PFSK-1 (cell line): ENCODE data around the gene HLA-DPB1. TPM values are rescaled to one million over a fixed set of nuclear protein-coding genes. Genes with fewer than 3 reads are reported as not detected.

Source experiments
- FOXP2 ChIP-seq: optimal IDR thresholded peaks from 2 replicates; pipeline ENCODE3; 2011; ENCODE audit warnings: borderline replicate concordance, control low read depth, inconsistent platforms; ENCODE audit not compliant: insufficient read depth; ENCODE audit errors: extremely low read length, extremely low read depth
- POLR2AphosphoS5 ChIP-seq: IDR thresholded peaks from 2 replicates; pipeline ENCODE4 v1.6.1; 2012; ENCODE audit warnings: low read depth, mild to moderate bottlenecking, control low read depth, low read length, moderate library complexity
- SIN3A ChIP-seq: IDR thresholded peaks from 2 replicates; pipeline ENCODE4 v1.6.1; 2012; ENCODE audit warnings: mild to moderate bottlenecking, low read length, moderate library complexity, borderline replicate concordance; ENCODE audit not compliant: insufficient read depth
- TAF1 ChIP-seq: IDR thresholded peaks from 2 replicates; pipeline ENCODE4 v1.6.1; 2012; ENCODE audit warnings: low read length, control low read depth, borderline replicate concordance; ENCODE audit not compliant: insufficient read depth
- polyA plus RNA-seq: library from polyadenylated mRNA; unstranded; fragments of >200 nt; gene quantifications from one replicate; pipeline ENCODE4 v1.2.1, GENCODE V29; 2012; ENCODE audit warnings: low read depth, missing spikeins; ENCODE audit not compliant: insufficient read length
- TF ChIP-seq, protein P1 (sequence below), 2 experiments: IDR thresholded peaks; 2 replicates each; pipeline versions ENCODE4 v1.6.1 to v1.8.0; 2011 to 2012; ENCODE audit warnings: low read depth in 2 of 2, low read length in 2 of 2, control low read depth in 1 of 2, inconsistent platforms in 1 of 2, mild to moderate bottlenecking in 1 of 2, moderate library complexity in 1 of 2; ENCODE audit not compliant: insufficient read depth in 1 of 2

The HLA-DPB1 gene
- 4.2 TPM for polyA plus RNA-seq

- TF ChIP-seq, protein P1, sequence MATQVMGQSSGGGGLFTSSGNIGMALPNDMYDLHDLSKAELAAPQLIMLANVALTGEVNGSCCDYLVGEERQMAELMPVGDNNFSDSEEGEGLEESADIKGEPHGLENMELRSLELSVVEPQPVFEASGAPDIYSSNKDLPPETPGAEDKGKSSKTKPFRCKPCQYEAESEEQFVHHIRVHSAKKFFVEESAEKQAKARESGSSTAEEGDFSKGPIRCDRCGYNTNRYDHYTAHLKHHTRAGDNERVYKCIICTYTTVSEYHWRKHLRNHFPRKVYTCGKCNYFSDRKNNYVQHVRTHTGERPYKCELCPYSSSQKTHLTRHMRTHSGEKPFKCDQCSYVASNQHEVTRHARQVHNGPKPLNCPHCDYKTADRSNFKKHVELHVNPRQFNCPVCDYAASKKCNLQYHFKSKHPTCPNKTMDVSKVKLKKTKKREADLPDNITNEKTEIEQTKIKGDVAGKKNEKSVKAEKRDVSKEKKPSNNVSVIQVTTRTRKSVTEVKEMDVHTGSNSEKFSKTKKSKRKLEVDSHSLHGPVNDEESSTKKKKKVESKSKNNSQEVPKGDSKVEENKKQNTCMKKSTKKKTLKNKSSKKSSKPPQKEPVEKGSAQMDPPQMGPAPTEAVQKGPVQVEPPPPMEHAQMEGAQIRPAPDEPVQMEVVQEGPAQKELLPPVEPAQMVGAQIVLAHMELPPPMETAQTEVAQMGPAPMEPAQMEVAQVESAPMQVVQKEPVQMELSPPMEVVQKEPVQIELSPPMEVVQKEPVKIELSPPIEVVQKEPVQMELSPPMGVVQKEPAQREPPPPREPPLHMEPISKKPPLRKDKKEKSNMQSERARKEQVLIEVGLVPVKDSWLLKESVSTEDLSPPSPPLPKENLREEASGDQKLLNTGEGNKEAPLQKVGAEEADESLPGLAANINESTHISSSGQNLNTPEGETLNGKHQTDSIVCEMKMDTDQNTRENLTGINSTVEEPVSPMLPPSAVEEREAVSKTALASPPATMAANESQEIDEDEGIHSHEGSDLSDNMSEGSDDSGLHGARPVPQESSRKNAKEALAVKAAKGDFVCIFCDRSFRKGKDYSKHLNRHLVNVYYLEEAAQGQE (IDR thresholded peaks at IDR 0.05; ENCODE audit: insufficient read depth in 1 of 2, low read depth in 2 of 2, low read length in 2 of 2): no peak
- TF ChIP-seq TAF1 (no peak), POLR2AphosphoS5 (no peak), FOXP2 (no peak), SIN3A (no peak)
Observed at GRCh38 chr6:33075568-33076405, at the start of gene HLA-DPB1. Gene HLA-DPB1, plus strand, starts transcription at chr6:33075990. Its CDS starts 52 bp downstream, at chr6:33076042.

- TF ChIP-seq, protein P1 (IDR thresholded peaks at IDR 0.05; ENCODE audit: insufficient read depth in 1 of 2, low read depth in 2 of 2, low read length in 2 of 2): no peak
- no peak for TF ChIP-seq TAF1
- no peak for TF ChIP-seq FOXP2
- TF ChIP-seq POLR2AphosphoS5: no peak
- no peak for TF ChIP-seq SIN3A
Observed at GRCh38 chr6:33028220-33028849, 47.5 kb upstream of the HLA-DPB1 start.

DNA sequence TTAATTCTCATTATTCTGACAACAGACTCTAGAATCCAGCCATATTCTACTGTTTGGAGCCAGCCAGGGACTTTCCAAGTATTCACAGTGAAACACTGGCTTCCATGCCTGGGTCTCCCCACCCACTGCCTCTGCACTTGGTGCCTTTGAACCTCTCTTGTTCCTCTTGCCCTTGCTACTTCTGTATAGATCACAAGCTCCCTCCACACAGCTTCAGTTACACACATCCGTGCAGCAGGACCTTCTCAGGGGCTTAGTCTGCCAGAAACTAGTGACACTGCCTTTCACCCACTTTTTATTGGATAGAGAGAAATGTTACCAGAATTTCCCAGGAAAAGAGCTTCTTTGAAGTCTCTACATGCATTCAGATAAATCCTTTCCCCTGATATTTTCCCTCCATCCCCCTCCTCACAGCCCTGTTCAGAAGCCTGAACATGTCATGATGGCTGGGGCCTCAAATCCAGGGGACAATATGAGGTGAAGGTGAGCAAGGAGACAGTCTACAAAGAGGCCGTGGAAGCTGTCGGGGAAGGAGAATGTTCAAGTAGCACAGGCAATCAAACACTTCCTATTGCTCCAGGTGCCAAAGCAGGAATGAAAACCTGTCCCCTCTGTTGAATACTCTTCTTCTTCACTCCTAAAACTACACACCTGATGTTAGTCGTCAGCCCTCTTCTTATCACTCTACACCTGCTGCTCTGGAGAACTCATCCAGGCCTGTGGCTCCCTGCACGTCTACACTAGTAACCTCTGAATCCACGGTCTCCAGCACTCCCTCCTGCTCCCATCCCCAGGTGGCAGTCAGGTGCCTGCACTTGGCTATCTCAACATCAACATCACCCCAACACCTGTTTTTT lies 46.2 kb upstream of the HLA-DPB1 start:
- TF ChIP-seq POLR2AphosphoS5: no peak
- no peak for TF ChIP-seq TAF1
- TF ChIP-seq SIN3A: no peak
- no peak for TF ChIP-seq FOXP2
- TF ChIP-seq, protein P1 (IDR thresholded peaks at IDR 0.05; ENCODE audit: insufficient read depth in 1 of 2, low read depth in 2 of 2, low read length in 2 of 2): no peak

GRCh38 chr6:33030245-33030644 lies 45.5 kb upstream of the HLA-DPB1 start:
- TF ChIP-seq SIN3A: no peak
- TF ChIP-seq, protein P1 (IDR thresholded peaks at IDR 0.05; ENCODE audit: insufficient read depth in 1 of 2, low read depth in 2 of 2, low read length in 2 of 2): no peak
- no peak for TF ChIP-seq POLR2AphosphoS5
- no peak for TF ChIP-seq TAF1
- TF ChIP-seq FOXP2: no peak
